Measurements from ENCODE around the gene CLEC2L. TPM values are rescaled to one million over a fixed set of nuclear protein-coding genes. Genes with fewer than 3 reads are reported as not detected.

CLEC2L gene
- total RNA-seq, 1 experiment from 2014 or later = not detected

GRCh38 chr7:139522830-139523198 lies 671 bp upstream of the CLEC2L start:
- ChIA-PET POLR2A (ENCODE audit: unreplicated experiment) (no interaction called here), CTCF (no interaction called here)
- Histone ChIP-seq H4K20me1 (ENCODE audit: insufficient read depth) (no peaks in the 10 kb centered on the region), H3K27me3 (ENCODE audit: insufficient read depth, low read depth) (peaks cover 20% of the 10 kb centered on the region; the same call in 1 of the 2 replicates), H3K79me2 (ENCODE audit: low read depth) (no peaks in the 10 kb centered on the region), H3K36me3 (ENCODE audit: low read depth) (no peaks in the 10 kb centered on the region), H3K4me2 (no peak overlapping the region), H3F3A (ENCODE audit: insufficient read depth, low read depth) (no peaks in the 10 kb centered on the region), H3K9me2 (ENCODE audit: insufficient read depth) (no peaks in the 10 kb centered on the region), H3K9me3 (ENCODE audit: insufficient read depth, low read depth) (no peaks in the 10 kb centered on the region), H3K4me1 (replicated peaks; ENCODE audit: insufficient read depth) (no peaks in the 10 kb centered on the region), H3K4me3 (no peak overlapping the region), H3K27ac (no peak overlapping the region), H2AFZ (no peak overlapping the region)
- no TSS peak for BruUV-seq (replicated peaks)
- DNase-seq = no peak
- intact Hi-C loops (cut with micrococcal nuclease; ENCODE audit: unreplicated experiment) = no loop called here
- TF ChIP-seq EZH2 (IDR thresholded peaks at IDR 0.05; ENCODE audit: low read depth) (no peak), CTCF (conservative IDR thresholded peaks at IDR 0.05) (no peak)

DNA sequence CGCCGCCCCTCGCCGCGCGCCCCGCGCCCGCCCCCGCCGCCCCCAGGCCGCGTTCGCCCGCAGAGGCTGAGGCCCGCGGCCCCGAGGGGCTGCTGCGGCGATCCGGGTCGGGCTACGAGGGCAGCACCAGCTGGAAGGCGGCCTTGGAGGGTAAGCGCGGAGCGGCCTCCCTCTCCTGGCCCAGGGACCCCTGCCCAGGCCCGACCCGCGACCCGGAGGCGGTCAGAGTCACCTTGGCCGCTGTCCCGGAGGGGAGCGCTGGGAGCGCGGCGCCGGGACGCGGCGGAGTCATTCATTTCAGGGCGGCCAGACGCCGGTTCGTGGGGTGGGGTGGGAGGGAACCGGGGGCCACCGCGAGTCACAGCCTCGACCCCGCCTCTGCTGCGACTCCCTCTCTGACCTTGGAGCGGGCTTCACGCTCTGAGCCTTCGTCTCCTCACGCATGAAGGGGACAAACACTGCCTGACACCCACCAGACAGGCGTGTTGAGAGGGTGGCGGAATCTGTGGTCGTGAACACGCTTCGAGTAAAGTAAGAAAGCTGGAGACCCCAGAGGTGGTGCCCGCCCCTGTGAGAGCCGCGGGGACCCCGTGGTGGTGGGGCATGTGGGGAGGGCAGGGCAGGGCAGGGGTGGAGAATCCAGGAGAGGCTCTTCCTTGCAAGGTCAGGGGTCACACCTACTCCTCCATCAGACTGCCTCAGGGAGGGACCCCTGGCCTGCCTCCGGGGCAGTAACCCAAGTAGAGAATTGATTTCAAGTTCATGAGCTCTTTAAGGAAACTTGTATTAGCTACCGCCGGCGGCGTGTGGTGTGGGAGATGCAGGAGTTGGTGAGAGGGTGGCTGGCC lies 707 bp downstream of the CLEC2L start:
- no peaks in the 10 kb centered on the region for H3K9me2 ChIP-seq (ENCODE audit: insufficient read depth)
- H3K79me2 ChIP-seq (ENCODE audit: low read depth) = no peaks in the 10 kb centered on the region
- no peaks in the 10 kb centered on the region for H3K36me3 ChIP-seq (ENCODE audit: low read depth)
- H2AFZ ChIP-seq = no peak overlapping the region
- no peaks in the 10 kb centered on the region for H3K4me1 ChIP-seq (replicated peaks; ENCODE audit: insufficient read depth)
- H4K20me1 ChIP-seq (ENCODE audit: insufficient read depth) = no peaks in the 10 kb centered on the region
- CTCF ChIA-PET = no interaction called here
- POLR2A ChIA-PET (ENCODE audit: unreplicated experiment) = no interaction called here
- H3K27ac ChIP-seq = no peak overlapping the region
- TF ChIP-seq EZH2 (IDR thresholded peaks at IDR 0.05; ENCODE audit: low read depth) (no peak), CTCF (conservative IDR thresholded peaks at IDR 0.05) (no peak)
- intact Hi-C loops (cut with micrococcal nuclease; ENCODE audit: unreplicated experiment) = no loop called here
- no peak overlapping the region for H3K4me3 ChIP-seq
- H3K9me3 ChIP-seq (ENCODE audit: insufficient read depth, low read depth) = no peaks in the 10 kb centered on the region
- BruUV-seq (replicated peaks) = no TSS peak
- DNase-seq = peak in 1 of 2 experiments; percentile 28
- H3F3A ChIP-seq (ENCODE audit: insufficient read depth, low read depth) = no peaks in the 10 kb centered on the region
- H3K27me3 ChIP-seq (ENCODE audit: insufficient read depth, low read depth) = peaks cover 17% of the 10 kb centered on the region; the same call in 1 of the 2 replicates
- no peak overlapping the region for H3K4me2 ChIP-seq

- Histone ChIP-seq H3K79me2 (ENCODE audit: low read depth) (no peaks in the 10 kb centered on the region), H3F3A (ENCODE audit: insufficient read depth, low read depth) (no peaks in the 10 kb centered on the region), H3K36me3 (ENCODE audit: low read depth) (no peaks in the 10 kb centered on the region), H3K27ac (no peak overlapping the region), H3K4me2 (no peak overlapping the region), H3K9me3 (ENCODE audit: insufficient read depth, low read depth) (no peaks in the 10 kb centered on the region), H2AFZ (no peak overlapping the region), H3K9me2 (ENCODE audit: insufficient read depth) (no peaks in the 10 kb centered on the region), H4K20me1 (ENCODE audit: insufficient read depth) (no peaks in the 10 kb centered on the region), H3K4me3 (no peak overlapping the region), H3K27me3 (ENCODE audit: insufficient read depth, low read depth) (peaks cover 19% of the 10 kb centered on the region; the same call in 1 of the 2 replicates), H3K4me1 (replicated peaks; ENCODE audit: insufficient read depth) (no peaks in the 10 kb centered on the region)
- ChIA-PET CTCF (no interaction called here), POLR2A (ENCODE audit: unreplicated experiment) (no interaction called here)
- TF ChIP-seq EZH2 (IDR thresholded peaks at IDR 0.05; ENCODE audit: low read depth) = no peak
- TF ChIP-seq CTCF (conservative IDR thresholded peaks at IDR 0.05) = no peak
- peak in 1 of 2 experiments; percentile 22 for DNase-seq
- intact Hi-C loops (cut with micrococcal nuclease; ENCODE audit: unreplicated experiment) = no loop called here
- no TSS peak for BruUV-seq (replicated peaks)
Measured at GRCh38 chr7:139525239-139525638, 1.8 kb downstream of the CLEC2L start.

All from PC-9 (cell line).